H1 (cell line): ENCODE results near the gene CFAP91. TPM values are rescaled to one million over a fixed set of nuclear protein-coding genes. Genes with fewer than 3 reads are reported as not detected.

ENCODE experiments used
- CTCF ChIA-PET: fragments of 300-600 bp; sonication (Branson Sonifier 250); formaldehyde crosslinking; loops from one replicate; lab custom pipeline; 2021; ENCODE audit not compliant: partially characterized antibody; lab: Charles Lee
- POLR2A ChIA-PET: fragments of 300-600 bp; sonication (Branson Sonifier 250); formaldehyde crosslinking; loops from one replicate; lab custom pipeline; 2021; ENCODE audit warnings: inconsistent platforms; ENCODE audit not compliant: partially characterized antibody; lab: Charles Lee
- DNase-seq, 2 experiments: peaks; one replicate each; pipeline versions ENCODE4 v3.0.0 to v3.0.0-alpha.2; 2010 to 2022; ENCODE audit warnings: low spot score in 2 of 2, low read depth in 1 of 2, mixed read lengths in 1 of 2
- FAIRE-seq: peaks from 2 replicates; lab custom pipeline; 2011; peaks lifted over from hg19 to GRCh38; lab: Jason Lieb, UNC
- H2AFZ ChIP-seq: 2 replicates; pipeline ENCODE4 v1.8.1; 2012; ENCODE audit warnings: low read length, inconsistent platforms
- H2AK5ac ChIP-seq: 2 replicates; pipeline ENCODE4 v1.6.1; 2013; ENCODE audit warnings: low read depth, low read length
- H2BK120ac ChIP-seq: replicated peaks from 2 replicates; pipeline ENCODE3; 2013; ENCODE audit warnings: low read depth, low read length, inconsistent platforms
- H2BK12ac ChIP-seq: 2 replicates; pipeline ENCODE4 v1.6.1; 2013; ENCODE audit warnings: low read depth, low read length
- H2BK15ac ChIP-seq: 2 replicates; pipeline ENCODE4 v1.6.1; 2013; ENCODE audit warnings: low read length
- H2BK20ac ChIP-seq: 2 replicates; pipeline ENCODE4 v1.6.1; 2013; ENCODE audit warnings: low read length
- H2BK5ac ChIP-seq: 2 replicates; pipeline ENCODE4 v1.6.1; 2013; ENCODE audit warnings: low read depth, low read length
- H3K14ac ChIP-seq: 2 replicates; pipeline ENCODE4 v1.6.1; 2013; ENCODE audit warnings: inconsistent platforms; ENCODE audit not compliant: insufficient read length
- H3K18ac ChIP-seq: 2 replicates; pipeline ENCODE4 v1.6.1; 2013; ENCODE audit warnings: low read length; ENCODE audit errors: extremely low read depth
- H3K23ac ChIP-seq: 2 replicates; pipeline ENCODE4 v1.6.1; 2013; ENCODE audit warnings: inconsistent platforms; ENCODE audit not compliant: insufficient read length
- H3K23me2 ChIP-seq: 2 replicates; pipeline ENCODE4 v1.6.1; 2013; ENCODE audit warnings: low read depth, low read length
- H3K27ac ChIP-seq: 2 replicates; pipeline ENCODE4 v1.6.1; 2011; ENCODE audit warnings: low read depth, low read length, inconsistent platforms
- H3K27me3 ChIP-seq, 4 experiments: replicated peaks in 1 of 4; 1 replicate in 1 of 4; 2 replicates in 3 of 4; pipeline versions ENCODE4 v1.6.1 to v1.8.1; 2011 to 2013; ENCODE audit warnings: low read length in 3 of 4, mild to moderate bottlenecking in 3 of 4, inconsistent platforms in 2 of 4, mixed read lengths in 2 of 4, moderate library complexity in 1 of 4; ENCODE audit not compliant: control insufficient read depth in 3 of 4, insufficient read depth in 3 of 4; ENCODE audit errors: extremely low read depth in 1 of 4
- H3K36me3 ChIP-seq, 4 experiments: 2 replicates each; pipeline versions ENCODE4 v1.6.1 to v1.8.1; 2011 to 2013; ENCODE audit warnings: mild to moderate bottlenecking in 4 of 4, low read length in 3 of 4, moderate library complexity in 2 of 4, control low read depth in 1 of 4, inconsistent platforms in 1 of 4; ENCODE audit not compliant: insufficient read depth in 4 of 4, control insufficient read depth in 2 of 4
- H3K4ac ChIP-seq: replicated peaks from 2 replicates; pipeline ENCODE3; 2013; ENCODE audit warnings: low read length, low read depth, mixed read lengths, inconsistent platforms; ENCODE audit not compliant: insufficient read length
- H3K4me1 ChIP-seq, 4 experiments: replicated peaks in 1 of 4; 1 replicate in 1 of 4; 2 replicates in 3 of 4; pipeline versions ENCODE4 v1.6.1 to v1.8.1; 2011 to 2013; ENCODE audit warnings: low read length in 3 of 4, inconsistent platforms in 2 of 4, mixed read lengths in 1 of 4; ENCODE audit not compliant: insufficient read depth in 4 of 4, control insufficient read depth in 3 of 4
- H3K4me2 ChIP-seq, 2 experiments: 2 replicates each; pipeline versions ENCODE4 v1.6.1 to v1.8.1; 2011 to 2013; ENCODE audit warnings: low read depth in 2 of 2, low read length in 2 of 2, control low read depth in 1 of 2, inconsistent platforms in 1 of 2, mild to moderate bottlenecking in 1 of 2; ENCODE audit not compliant: insufficient read depth in 1 of 2
- H3K4me3 ChIP-seq, 4 experiments: fragments of 200-600, 300-600 bp in 1 of 4; sonication (generic), shearing (Covaris generic), sonication (Bioruptor Twin) in 1 of 4; 2 replicates each; pipeline versions ENCODE4 v1.5.1 to v1.8.1; 2011 to 2016; ENCODE audit warnings: low read length in 4 of 4, low read depth in 3 of 4, control low read depth in 2 of 4, inconsistent platforms in 2 of 4, mild to moderate bottlenecking in 2 of 4, mixed read lengths in 1 of 4, moderate library complexity in 1 of 4; ENCODE audit not compliant: insufficient read depth in 2 of 4; ENCODE audit errors: extremely low read depth in 1 of 4
- H3K56ac ChIP-seq: replicated peaks from 2 replicates; pipeline ENCODE3; 2013; ENCODE audit warnings: low read depth, mild to moderate bottlenecking, mixed read lengths, low read length, inconsistent platforms; ENCODE audit not compliant: insufficient read length
- H3K79me1 ChIP-seq: 2 replicates; pipeline ENCODE4 v1.6.1; 2013; ENCODE audit warnings: low read depth, low read length, control low read depth
- H3K79me2 ChIP-seq, 2 experiments: 2 replicates each; pipeline versions ENCODE4 v1.6.1 to v1.8.1; 2012 to 2013; ENCODE audit warnings: low read length in 2 of 2, mild to moderate bottlenecking in 2 of 2, inconsistent platforms in 1 of 2; ENCODE audit not compliant: insufficient read depth in 2 of 2, control insufficient read depth in 1 of 2
- H3K9ac ChIP-seq, 4 experiments: replicated peaks in 1 of 4; 1 replicate in 1 of 4; 2 replicates in 3 of 4; pipeline versions ENCODE4 v1.6.1 to v1.8.1; 2011 to 2013; ENCODE audit warnings: low read depth in 3 of 4, low read length in 3 of 4, control low read depth in 2 of 4, mild to moderate bottlenecking in 2 of 4, moderate library complexity in 2 of 4, inconsistent platforms in 1 of 4; ENCODE audit errors: extremely low read depth in 1 of 4
- H3K9me3 ChIP-seq, 2 experiments: 2 replicates each; pipeline versions ENCODE4 v1.6.1 to v1.8.1; 2012 to 2013; ENCODE audit warnings: mild to moderate bottlenecking in 2 of 2, moderate library complexity in 2 of 2, control low read depth in 1 of 2, inconsistent platforms in 1 of 2, low read depth in 1 of 2, low read length in 1 of 2, mixed read lengths in 1 of 2; ENCODE audit not compliant: insufficient read depth in 2 of 2
- H4K20me1 ChIP-seq, 2 experiments: replicated peaks in 1 of 2; 2 replicates each; pipeline versions ENCODE3 to v1.8.1; 2011 to 2013; ENCODE audit warnings: inconsistent platforms in 2 of 2, low read length in 2 of 2, mild to moderate bottlenecking in 1 of 2; ENCODE audit not compliant: insufficient read depth in 2 of 2, control insufficient read depth in 1 of 2
- H4K5ac ChIP-seq: 2 replicates; pipeline ENCODE4 v1.6.1; 2013; ENCODE audit warnings: low read length, low read depth, mixed read lengths, inconsistent platforms; ENCODE audit not compliant: insufficient read length
- H4K8ac ChIP-seq: 2 replicates; pipeline ENCODE4 v1.8.0; 2013; ENCODE audit warnings: mild to moderate bottlenecking, moderate library complexity, low read length, inconsistent platforms; ENCODE audit not compliant: insufficient read depth; ENCODE audit errors: extremely low read depth
- H4K91ac ChIP-seq: replicated peaks from 2 replicates; pipeline ENCODE3; 2013; ENCODE audit warnings: low read length, mixed read lengths, inconsistent platforms; ENCODE audit not compliant: insufficient read length
- MAFK ChIP-seq: IDR thresholded peaks from 2 replicates; pipeline ENCODE4 v1.6.1; 2012; ENCODE audit warnings: low read depth, mild to moderate bottlenecking, improper control_type of control experiment, low read length
- WGBS, 2 experiments: shearing (Covaris generic) in 1 of 2; methylation state at CpG; one replicate each; pipeline versions ENCODE4 v1.1.6 to v1.1.7; 2013 to 2015; ENCODE audit warnings: low lambda C conversion rate in 2 of 2, mixed read lengths in 2 of 2, inconsistent platforms in 1 of 2, low coverage in 1 of 2, missing lambda C conversion rate in 1 of 2; ENCODE audit not compliant: insufficient replicate concordance in 2 of 2, insufficient coverage in 1 of 2, insufficient read length in 1 of 2; ENCODE audit errors: extremely low coverage in 1 of 2, missing lambda C conversion rate in 1 of 2; 5-methylcytosine and 5-hydroxymethylcytosine counted together
- polyA plus RNA-seq, 7 experiments: library from polyadenylated mRNA; depleted of rRNA in 3 of 7; stranded (reverse) in 5 of 7; unstranded in 2 of 7; fragments of >200 nt in 5 of 7; fragments of 200-250 nt in 2 of 7; gene quantifications; 1 replicate in 5 of 7; 2 replicates in 1 of 7; 4 replicates in 1 of 7; pipeline versions ENCODE4 v1.2.1 to v1.2.3, GENCODE V29; 2011 to 2013; ENCODE audit warnings: missing spikeins in 2 of 7, mixed read lengths in 2 of 7
- total RNA-seq: library from RNA; stranded (reverse); fragmentation: NEBNext Ultra II Directional; extraction: Animal tissue kit (Norgen Biotek cat#: 25700); gene quantifications from 2 replicates; pipeline ENCODE4 v1.2.1, GENCODE V29; 2021

The CFAP91 gene
- total and polyA plus RNA-seq, 2 of the 8 experiments (the other 6 are each of a cell fraction or from before 2014, with no cell fraction given): 5.4 to 7.4 TPM

GRCh38 chr3:119673875-119674274, 28.9 kb upstream of the CFAP91 start:
- no peak overlapping the region for H2BK20ac ChIP-seq
- H4K5ac ChIP-seq: no peak overlapping the region
- no peak overlapping the region for H3K14ac ChIP-seq
- H2AFZ ChIP-seq: no peak overlapping the region
- no peak overlapping the region for H3K4me2 ChIP-seq
- CTCF ChIA-PET: interaction anchor here (0.5 to 2.5 kb wide), 4 partner anchors 17 to 92 kb away, joined by 3 to 8 read pairs (median 6); no protein-coding TSS in a partner anchor
- H2BK120ac ChIP-seq: no peak overlapping the region
- POLR2A ChIA-PET: no interaction called here
- no peak overlapping the region for H3K18ac ChIP-seq
- no peak overlapping the region for H3K4ac ChIP-seq
- H3K23me2 ChIP-seq: peaks cover 6% of the 10 kb centered on the region
- no peaks in the 10 kb centered on the region for H3K4me1 ChIP-seq
- H3K27ac ChIP-seq: no peak overlapping the region
- H2AK5ac ChIP-seq: no peak overlapping the region
- no peak overlapping the region for H3K56ac ChIP-seq
- TF ChIP-seq MAFK: no peak
- no peak for FAIRE-seq
- no peak overlapping the region for H2BK12ac ChIP-seq
- WGBS, 2 experiments: 92% methylated on average over 15 of the region's 18 CpGs; no CpG with 5 or more reads in 1 of the 2 experiments
- H3K9ac ChIP-seq: no peak overlapping the region
- H3K23ac ChIP-seq: no peak overlapping the region
- no peak overlapping the region for H3K4me3 ChIP-seq
- no peaks in the 10 kb centered on the region for H3K79me1 ChIP-seq
- H3K27me3 ChIP-seq: no peaks in the 10 kb centered on the region
- H3K36me3 ChIP-seq: peaks cover 0 to 31% (median 18%) of the 10 kb centered on the region in 4 experiments; a peak in 6 of 8 replicates
- DNase-seq: no peak
- H2BK5ac ChIP-seq: no peak overlapping the region
- no peaks in the 10 kb centered on the region for H4K20me1 ChIP-seq
- no peak overlapping the region for H2BK15ac ChIP-seq
- H4K8ac ChIP-seq: no peak overlapping the region
- no peaks in the 10 kb centered on the region; a peak in 1 of 4 replicates for H3K9me3 ChIP-seq
- H4K91ac ChIP-seq: no peak overlapping the region
- peaks cover 0 to 18% of the 10 kb centered on the region in 2 experiments; a peak in 2 of 4 replicates for H3K79me2 ChIP-seq
